Measurements from ENCODE around the gene PNPLA6.

Gene PNPLA6

DNA sequence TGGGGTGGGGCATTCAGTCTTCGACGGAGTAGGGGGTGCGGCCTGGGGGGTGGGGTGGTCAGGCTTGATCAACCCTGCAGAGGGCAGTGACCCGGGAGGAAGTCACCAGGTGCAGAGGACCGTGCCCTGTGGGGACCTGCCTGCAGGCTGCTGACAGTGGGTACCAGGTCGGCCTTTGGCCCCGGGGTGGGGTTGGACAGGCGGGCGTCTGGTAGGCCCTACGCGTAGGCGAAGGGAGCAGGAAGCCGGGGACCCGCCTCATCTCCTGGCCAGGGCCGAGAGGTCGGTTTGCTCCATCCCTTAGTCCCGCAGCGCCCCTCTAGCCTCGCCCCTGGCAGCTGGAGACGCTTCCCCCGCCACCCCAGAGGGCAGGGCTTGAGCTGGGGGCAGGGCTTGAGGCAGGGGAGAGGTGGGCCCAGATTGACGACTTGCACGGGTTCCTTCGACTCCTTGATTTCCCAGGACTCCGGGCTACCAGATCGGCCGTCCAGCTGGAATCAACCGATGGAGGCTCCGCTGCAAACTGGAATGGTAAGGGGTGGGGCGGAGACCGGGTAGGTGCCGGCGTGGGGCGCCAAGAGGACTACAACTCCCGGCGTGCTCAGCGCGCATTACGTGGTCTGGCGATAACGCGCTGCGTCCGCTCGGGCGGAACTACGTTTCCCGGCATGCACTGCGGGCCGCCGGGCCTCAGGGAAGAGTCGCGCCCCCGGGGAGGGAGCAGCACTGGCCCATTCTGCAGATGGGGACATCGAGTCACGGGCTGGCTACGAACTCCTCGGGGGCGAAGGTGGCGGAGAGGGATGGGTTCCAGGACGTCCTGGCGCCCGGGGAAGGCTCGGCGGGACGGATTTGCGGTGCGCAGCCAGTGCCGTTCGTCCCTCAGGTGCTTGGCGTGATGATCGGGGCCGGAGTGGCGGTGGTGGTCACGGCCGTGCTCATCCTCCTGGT lies at the start of gene PNPLA6:
Gene PNPLA6, plus strand, starts transcription at position 671 of the 951 bp plus-strand sequence. Its CDS starts 72 bp downstream, at position 743.
- FAIRE-seq (peak; percentile 99), DNase-seq (ENCODE audit: insufficient read length, low spot score) (peak; percentile 96)

DNA sequence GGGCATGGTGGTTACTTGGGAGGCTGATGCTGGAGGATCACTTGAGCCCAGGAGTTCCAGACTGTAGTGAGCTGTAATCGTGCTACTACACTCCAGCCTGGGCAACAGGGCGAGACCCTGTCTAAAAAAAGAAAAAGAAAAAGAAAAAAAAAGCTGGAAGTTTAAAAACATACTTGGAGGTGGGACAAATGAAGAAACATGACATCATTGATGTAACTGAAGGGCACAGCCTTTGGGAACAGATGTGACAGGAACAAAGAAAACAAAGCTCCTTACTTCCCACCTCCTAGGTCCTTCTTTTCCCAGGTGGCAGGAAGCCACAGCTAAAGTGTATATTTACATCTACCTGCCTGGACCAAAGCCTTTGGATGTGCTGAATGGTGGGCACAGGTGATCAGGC lies 48.6 kb upstream of the PNPLA6 start:
- DNase-seq (ENCODE audit: insufficient read length, low spot score) (no peak), FAIRE-seq (no peak)

DNA sequence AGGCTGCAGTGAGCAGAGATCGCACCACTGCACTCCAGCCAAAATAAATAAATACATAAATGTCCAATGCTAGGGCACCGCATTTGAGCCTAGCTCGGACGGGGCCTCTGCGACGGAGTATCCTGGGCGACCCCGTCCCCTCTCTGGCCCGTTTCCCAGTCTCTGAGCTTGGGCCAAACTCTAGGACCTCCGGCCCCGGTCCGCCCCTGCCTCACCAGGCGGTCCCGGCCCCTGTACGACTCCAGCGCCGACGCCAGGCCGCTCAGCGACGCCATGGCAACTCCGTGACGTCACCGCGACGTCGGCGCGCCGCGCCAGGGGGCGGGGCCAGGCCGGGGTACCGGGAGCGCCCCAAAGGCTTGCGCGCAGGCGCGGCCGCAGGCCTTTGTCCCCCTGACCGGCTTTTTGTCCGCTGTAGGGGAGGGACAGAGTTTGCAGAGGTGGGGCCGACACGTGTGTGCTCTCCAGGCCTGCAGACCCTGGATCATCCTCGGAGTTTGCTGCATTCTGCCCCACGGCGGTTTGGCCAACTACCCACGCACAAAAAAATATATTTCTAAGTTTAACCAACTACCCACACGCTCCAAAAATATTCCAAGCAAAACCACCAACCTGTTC lies 46.7 kb upstream of the PNPLA6 start, which contains the start of gene PEX11G:
Gene PEX11G, minus strand, starts transcription at position 300 of the 618 bp plus-strand sequence. Its CDS starts 25 bp downstream, at position 275.
- DNase-seq (ENCODE audit: insufficient read length, low spot score) (peak; percentile 96), FAIRE-seq (peak; percentile 88)

DNA sequence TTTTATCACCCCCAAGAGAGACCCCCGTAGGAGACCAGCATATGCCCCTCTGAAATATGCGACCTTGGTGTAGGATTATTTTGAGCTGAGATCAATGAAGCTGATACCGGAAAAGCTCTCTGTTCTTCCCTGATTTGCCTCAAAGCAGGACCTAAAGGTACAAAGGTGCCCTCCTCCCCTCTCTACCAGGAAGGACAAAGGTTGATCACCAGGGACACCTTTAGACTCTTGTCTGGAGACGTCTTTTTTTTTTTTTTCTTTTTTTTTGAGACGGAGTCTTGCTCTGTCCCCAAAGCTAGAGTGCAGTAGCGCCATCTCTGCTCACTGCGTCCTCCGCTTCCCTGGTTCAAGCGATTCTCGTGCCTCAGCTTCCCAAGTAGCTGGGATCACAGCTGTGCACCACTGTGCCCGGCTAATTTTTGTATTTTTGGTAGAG lies 45.9 kb upstream of the PNPLA6 start:
- DNase-seq (ENCODE audit: insufficient read length, low spot score): no peak
- no peak for FAIRE-seq

DNA sequence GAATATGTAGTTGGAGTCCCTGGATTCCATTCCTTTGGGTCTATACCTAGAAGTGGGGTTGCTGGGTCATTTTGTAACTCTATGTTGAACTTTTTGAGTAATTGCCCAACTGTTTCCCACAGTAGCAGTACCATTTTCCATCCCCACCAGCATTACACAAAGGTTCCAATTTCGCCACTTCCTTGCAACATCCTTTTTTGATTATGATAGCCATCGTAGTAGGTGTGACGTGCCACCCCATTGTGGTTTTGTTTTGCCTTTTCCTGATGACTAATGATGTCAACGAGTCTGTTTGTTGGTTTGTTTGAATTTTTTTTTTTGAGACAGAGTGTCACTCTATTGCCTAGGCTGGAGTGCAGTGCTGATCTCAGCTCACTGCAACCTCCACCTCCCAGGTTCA lies 43.4 kb upstream of the PNPLA6 start:
- no peak for DNase-seq (ENCODE audit: insufficient read length, low spot score)
- no peak for FAIRE-seq

DNA sequence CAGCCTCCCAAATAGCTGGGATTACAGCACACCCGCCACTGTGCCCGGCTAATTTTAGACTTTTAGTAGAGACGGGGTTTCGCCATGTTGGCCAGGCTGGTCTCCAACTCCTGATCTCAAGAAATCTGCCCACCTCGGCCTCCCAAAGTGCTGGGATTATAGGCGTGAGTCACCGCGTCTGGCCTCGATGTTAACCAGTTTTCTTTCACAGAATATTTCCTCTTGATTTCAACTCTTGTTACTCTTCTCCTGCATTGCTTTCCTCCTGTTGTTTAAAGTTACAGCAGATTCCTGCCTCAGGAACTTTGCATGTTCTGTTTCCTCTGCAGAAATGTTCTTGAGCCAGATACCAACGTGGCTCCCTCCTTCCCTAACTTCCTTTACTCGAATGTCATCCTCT lies 43.0 kb upstream of the PNPLA6 start:
- no peak for FAIRE-seq
- no peak for DNase-seq (ENCODE audit: insufficient read length, low spot score)

DNA sequence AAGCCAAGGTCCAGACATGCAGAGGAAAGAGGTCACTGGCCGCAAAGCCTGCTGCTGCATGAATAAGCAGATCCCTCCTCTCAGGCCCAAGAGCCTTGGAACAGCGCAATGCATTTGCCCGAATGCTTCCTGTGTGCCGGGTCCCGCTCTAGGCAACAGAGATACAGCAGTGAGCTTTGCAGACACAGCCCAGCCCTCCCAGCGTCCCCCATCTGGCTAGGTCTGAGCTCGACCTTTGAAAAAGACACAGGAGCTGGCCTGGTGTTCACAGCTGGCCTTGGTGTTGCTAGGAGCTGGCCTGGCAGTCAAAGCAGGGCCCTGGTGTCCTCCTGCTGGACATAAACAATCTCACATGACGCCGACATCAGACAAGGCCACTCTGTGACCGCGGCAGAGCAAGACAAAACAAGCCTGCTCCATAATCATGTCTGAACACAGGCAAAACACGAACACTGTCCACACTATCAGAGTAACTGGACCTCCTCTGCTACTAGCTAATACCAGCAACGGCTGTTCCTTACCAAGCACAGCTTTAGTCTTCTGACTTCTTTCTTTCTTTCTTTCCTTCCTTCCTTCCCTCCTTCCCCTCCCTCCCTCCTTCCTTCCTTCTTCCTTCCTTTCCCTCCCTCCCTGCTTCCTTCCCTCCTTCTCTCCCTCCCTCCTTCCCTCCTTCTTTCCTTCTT lies 41.0 kb upstream of the PNPLA6 start:
- DNase-seq (ENCODE audit: insufficient read length, low spot score): no peak
- FAIRE-seq: no peak

DNA sequence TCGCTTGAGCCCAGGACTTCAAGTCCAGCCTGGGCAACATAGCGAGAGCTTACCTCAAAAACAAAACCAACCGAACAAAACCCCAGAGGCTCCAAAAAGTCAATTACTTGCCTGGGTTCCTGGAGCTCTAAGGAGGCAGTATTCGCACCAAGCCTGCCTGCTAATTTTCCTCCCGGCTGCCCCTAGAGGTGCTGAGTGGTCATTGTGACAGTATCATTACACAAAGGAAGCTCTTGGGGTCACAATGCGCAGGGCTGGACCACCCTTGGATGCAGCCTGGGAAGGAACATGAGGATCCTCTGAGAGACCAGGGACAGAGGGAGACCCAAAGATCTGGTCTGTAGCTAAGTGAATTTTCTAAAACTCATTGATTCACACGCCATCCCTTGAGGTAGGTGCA lies 38.2 kb upstream of the PNPLA6 start:
- FAIRE-seq: no peak
- no peak for DNase-seq (ENCODE audit: insufficient read length, low spot score)

DNA sequence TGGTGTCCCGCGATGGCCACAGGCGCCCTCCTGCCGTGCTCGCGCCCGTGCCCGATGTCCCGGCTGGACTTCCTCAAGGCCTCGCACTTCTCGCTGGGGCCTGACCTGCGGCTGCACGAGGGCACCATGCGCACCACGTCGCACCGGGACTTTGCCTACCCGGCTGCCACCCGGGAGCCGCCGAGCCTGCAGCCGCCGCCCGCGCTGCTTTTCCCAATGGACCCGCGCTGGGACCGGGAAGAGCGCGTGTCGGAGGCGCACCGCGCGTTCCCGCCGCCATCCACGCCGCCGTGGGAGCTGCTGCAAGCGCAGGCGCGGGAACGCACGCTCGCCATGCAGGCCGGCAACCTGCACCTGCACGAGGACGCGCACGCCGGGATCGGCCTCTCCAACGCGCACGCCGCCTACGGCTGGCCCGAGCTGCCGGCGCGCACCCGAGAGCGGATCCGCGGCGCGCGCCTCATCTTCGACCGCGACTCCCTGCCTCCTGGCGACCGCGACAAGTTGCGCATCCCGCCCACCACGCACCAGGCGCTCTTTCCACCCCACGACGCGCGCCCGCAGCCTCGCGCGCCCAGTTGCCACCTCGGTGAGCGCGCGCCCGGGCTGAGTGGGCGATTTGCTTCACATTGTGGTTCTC lies 34.6 kb upstream of the PNPLA6 start:
- DNase-seq (ENCODE audit: insufficient read length, low spot score): peak; percentile 83
- peak; percentile 99 for FAIRE-seq

DNA sequence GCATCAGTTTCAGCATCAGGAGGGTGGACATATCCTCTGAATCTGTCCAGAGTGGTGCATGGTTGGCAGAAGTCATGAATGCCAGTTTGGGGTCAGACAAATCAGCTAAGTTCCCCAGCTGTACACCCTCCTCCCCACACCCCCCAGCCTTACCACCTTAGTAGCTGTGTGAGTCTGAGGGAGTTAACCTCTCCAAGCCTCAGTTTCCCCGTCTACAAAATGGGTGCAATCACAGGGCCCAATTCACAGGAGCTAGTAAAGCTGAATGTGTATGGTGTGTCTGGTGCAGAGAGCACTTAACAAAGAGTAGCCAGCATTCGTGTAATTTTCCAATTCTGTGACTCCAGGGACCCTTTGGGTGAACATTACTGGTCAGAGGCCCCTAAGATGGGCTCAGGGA lies 33.0 kb upstream of the PNPLA6 start:
- DNase-seq (ENCODE audit: insufficient read length, low spot score): no peak

DNA sequence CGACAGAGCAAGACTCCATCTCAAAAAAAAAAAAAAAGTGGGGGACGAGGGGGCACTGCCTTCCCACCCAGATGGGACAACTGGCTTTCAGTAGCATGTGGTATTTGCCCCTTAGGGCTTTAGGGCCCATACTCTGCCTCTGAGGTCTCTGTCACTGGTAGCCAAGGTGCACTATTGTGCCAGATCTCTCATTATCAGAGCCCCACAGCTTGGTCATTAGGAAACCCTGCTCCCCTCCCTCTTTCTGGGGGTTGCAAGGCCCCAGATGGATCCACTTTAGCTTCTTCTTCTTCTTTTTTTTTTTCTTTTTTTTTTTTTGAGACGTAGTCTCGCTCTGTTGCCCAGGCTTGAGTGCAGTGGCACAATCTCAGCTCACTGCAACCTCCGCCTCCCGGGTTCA lies 30.8 kb upstream of the PNPLA6 start:
- FAIRE-seq (no peak), DNase-seq (ENCODE audit: insufficient read length, low spot score) (no peak)

More for the DNA sequence above, 33.0 kb upstream of the PNPLA6 start:
- peak; percentile 85 for FAIRE-seq

DNA sequence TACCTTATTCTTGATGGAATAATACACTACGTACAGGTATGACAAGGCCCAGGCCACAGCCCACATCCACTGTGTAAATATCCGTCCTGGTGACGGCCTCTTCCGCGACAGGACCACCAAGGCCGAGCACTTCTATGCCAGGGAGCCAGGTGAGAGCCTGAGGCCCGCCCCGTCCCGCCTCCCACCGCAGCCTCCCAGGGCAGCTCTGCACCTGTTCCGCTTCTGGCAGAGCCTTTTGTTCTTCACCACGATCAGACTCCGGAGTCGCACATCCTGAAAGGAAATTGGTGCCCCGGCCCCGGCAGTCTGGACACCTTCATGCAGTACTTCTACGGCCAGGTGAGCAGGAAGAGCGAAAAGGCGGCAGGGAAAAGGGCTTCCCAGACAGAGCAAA lies 30.2 kb upstream of the PNPLA6 start:
- DNase-seq (ENCODE audit: insufficient read length, low spot score) (no peak), FAIRE-seq (no peak)

DNA sequence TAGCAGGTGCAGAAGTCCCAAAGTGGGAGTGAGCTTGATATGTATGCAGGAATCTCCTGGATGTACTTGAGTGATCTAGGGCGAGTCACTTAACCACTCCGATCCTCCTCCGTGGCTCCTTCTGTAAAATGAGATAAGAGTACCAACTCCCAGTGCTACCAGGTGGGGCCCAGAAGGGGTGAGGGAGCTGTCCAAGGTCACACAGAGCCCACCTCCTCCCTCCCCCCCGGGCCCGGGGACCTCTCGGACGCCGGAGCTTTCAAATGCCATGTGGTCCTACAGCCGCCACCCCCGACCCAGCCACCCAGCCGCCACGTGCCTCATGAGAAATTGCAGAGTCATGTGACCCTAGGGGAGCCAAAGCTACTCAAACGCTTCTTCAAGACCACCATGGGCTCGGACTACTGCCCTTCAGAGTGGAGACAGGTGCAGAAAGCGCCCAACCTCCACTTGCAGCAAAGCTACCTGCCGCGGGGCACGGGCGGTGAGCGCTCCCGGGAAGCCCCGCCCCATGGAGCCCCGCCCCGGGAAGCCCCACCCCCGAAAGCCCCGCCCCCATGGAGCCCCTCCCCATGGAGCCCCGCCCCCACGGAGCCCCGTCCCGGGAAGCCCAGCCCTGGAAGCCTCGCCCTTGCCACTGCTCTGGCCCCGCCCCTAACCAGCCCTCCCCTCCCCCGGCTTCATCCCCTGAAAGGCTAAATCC lies 29.7 kb upstream of the PNPLA6 start:
- no peak for FAIRE-seq
- no peak for DNase-seq (ENCODE audit: insufficient read length, low spot score)

DNA sequence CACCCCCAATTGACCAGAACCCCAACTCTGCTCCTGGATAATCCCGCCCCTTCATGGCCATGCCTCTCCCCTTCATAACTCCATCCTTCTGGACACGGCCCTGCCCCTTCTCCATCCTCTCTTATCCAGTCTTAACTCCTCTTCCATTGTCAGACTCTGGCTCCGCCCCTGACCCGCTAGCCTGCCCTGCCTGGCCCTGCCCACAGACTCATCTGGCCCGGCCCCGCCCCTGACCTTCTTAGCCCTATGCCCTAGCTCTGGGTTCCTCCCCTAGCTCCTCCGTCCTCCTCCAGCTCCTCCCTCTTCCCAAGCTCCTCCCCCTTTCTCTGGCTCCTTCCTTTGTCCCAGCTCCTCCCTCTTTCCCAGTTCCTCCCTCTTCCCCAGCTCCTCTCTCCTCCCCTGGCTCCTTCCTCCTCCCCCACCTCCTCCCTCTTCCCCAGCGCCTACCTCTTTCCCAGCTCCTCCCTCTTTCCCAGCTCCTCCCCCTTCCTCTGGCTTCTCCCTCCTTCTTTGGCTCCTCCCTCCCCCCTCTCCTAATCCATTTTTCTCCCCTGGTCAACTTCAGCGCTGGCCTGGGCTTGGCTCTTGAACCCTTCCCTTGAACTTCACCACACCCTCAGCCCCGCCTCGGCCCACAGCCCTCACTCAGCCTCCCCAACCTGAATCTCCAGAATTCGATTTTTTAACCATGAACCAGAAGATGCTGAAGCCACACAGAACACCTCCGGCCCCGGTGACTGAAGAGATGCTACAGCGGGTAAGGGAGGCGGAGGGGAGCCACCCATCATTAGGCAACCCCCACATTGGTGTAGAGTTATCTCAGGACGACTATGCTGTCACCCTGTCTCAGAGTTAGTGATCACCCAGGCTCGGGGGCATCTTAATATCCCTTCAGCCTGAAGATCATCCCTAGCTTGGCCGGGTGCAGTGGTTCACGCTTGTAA lies 28.9 kb upstream of the PNPLA6 start:
- DNase-seq (ENCODE audit: insufficient read length, low spot score) (peak; percentile 64), FAIRE-seq (peak; percentile 13)

DNA sequence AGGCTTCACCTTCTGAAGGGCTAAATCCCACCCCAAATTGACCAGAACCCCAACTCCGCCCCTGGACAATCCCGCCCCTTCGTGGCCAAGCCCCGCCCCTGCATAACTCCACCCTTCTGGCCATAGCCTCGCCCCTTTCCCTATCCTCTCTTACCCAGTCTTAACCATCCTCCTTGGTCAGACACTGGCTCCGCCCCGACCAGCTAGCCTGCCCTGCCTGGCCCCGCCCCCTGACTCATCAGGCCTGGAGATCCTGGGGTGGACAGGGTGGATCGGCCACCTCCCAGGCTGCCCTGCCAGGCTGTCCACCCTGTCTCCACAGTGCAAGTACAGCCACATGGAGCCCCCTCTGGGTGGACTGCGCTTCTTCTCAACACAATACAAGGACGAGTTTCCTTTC lies 27.6 kb upstream of the PNPLA6 start:
- FAIRE-seq (peak; percentile 95), DNase-seq (ENCODE audit: insufficient read length, low spot score) (peak; percentile 95)

DNA sequence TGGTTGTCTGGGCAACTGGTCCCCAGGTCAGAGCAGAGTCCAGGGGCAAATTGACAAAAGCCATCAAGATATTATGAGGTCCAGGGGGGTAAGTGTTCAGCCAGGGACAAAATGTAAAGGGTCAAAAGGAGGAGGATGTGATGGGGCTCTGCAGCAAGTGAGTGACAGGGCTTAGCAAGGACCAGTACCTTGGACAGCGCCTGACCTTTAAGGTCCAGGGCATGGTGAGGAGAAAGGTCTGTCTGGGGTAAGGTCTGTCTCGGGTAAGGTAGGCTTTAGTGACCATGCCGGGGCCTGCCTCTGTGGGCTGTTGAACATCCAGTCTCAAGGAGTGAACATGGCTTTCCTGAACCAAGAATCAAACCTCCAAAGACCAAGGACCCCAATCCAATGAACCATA lies 25.9 kb upstream of the PNPLA6 start:
- DNase-seq (ENCODE audit: insufficient read length, low spot score) (no peak), FAIRE-seq (no peak)

DNA sequence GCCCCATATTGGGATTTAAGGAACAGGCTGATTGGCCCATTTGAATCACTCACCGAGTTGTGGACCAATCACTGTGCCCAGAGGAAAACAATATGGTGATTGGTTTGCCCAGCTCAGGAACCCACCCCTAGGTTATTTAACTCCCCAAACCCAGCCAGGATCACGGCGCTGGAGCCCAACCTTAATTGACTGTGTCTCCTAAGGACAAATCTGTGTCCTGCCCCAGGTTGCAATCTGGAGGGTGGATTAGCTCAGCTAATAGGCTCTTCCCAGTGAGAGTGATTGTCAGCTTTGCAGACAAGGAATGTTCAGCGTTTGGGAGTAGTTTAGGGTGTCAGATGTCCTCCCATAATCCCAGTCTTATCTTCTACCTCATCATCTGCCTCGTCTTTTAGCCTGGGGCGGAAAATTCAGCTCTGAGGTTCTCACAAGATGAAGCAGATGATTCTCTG lies 23.1 kb upstream of the PNPLA6 start:
- FAIRE-seq: peak; percentile 23
- DNase-seq (ENCODE audit: insufficient read length, low spot score): peak; percentile 72

DNA sequence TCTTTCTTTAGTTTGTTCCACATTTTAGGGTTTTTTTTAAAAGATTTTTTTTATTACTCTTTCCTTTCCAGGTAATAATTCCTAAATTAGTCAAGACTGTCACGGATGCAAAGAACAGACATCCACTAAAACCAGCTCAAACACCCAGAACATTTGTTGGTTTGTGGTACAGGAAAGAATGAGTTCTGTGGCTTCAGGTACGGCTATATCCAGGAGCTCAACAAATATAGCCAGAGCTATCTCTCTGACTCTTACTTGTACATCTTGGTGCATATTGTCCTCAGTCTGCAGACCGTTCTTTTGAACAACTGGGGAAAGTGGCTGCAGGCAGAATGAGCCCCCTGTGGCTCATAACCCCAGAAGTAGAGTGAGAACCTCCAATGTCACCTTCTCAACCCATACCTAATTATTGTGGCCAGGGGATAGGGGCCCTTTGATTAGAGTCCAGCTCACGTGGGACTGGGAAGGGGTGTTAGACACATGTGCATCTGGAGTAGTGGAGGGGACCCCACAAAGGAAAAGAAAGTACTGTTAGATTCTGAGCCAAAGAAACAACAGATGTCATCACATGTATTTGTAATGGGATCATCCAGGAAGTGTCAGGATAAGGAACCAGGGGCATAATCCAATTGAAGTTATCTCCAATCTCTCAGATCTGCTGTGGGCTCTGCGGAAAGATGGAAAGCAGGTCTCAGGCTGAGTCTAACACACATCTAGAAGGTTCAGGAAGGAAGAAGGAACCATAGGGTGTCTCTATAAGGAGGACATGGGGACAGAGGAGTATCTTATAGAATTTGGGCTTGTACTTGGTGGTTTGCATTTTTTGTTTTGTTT lies 21.5 kb upstream of the PNPLA6 start:
- DNase-seq (ENCODE audit: insufficient read length, low spot score) (no peak), FAIRE-seq (no peak)

Measured in HTR-8/SVneo (cell line).